Measurements from ENCODE around the gene CACNA2D2.

The CACNA2D2 gene

GRCh38 chr3:50321336-50322114, 181.9 kb downstream of the CACNA2D2 start (continued):
- no peak for TF ChIP-seq ZNF426 (tag by site-specific recombination; IDR thresholded peaks at IDR 0.05)
- no peak for TF ChIP-seq ZNF777 (tag by site-specific recombination; IDR thresholded peaks at IDR 0.05; ENCODE audit: borderline replicate concordance)
- no peak for TF ChIP-seq OSR2 (tag by site-specific recombination; IDR thresholded peaks at IDR 0.05)
- TF ChIP-seq KLF17 (tag by site-specific recombination; IDR thresholded peaks at IDR 0.05), result 0 out of 2 replicates have a peak, but pooled peaks have one; percentile 68
- peak; percentile 67 for TF ChIP-seq GLIS2 (tag by site-specific recombination; IDR thresholded peaks at IDR 0.05)
- TF ChIP-seq, protein P1, sequence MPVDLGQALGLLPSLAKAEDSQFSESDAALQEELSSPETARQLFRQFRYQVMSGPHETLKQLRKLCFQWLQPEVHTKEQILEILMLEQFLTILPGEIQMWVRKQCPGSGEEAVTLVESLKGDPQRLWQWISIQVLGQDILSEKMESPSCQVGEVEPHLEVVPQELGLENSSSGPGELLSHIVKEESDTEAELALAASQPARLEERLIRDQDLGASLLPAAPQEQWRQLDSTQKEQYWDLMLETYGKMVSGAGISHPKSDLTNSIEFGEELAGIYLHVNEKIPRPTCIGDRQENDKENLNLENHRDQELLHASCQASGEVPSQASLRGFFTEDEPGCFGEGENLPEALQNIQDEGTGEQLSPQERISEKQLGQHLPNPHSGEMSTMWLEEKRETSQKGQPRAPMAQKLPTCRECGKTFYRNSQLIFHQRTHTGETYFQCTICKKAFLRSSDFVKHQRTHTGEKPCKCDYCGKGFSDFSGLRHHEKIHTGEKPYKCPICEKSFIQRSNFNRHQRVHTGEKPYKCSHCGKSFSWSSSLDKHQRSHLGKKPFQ (tag by site-specific recombination; IDR thresholded peaks at IDR 0.05), result no peak
- no peak for TF ChIP-seq GLI2 (tag by site-specific recombination; IDR thresholded peaks at IDR 0.05; ENCODE audit: borderline replicate concordance, low read depth)
- no peak for TF ChIP-seq ZNF558 (tag by site-specific recombination; IDR thresholded peaks at IDR 0.05)
- TF ChIP-seq, protein P2, sequence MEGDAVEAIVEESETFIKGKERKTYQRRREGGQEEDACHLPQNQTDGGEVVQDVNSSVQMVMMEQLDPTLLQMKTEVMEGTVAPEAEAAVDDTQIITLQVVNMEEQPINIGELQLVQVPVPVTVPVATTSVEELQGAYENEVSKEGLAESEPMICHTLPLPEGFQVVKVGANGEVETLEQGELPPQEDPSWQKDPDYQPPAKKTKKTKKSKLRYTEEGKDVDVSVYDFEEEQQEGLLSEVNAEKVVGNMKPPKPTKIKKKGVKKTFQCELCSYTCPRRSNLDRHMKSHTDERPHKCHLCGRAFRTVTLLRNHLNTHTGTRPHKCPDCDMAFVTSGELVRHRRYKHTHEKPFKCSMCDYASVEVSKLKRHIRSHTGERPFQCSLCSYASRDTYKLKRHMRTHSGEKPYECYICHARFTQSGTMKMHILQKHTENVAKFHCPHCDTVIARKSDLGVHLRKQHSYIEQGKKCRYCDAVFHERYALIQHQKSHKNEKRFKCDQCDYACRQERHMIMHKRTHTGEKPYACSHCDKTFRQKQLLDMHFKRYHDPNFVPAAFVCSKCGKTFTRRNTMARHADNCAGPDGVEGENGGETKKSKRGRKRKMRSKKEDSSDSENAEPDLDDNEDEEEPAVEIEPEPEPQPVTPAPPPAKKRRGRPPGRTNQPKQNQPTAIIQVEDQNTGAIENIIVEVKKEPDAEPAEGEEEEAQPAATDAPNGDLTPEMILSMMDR (tag by site-specific recombination; IDR thresholded peaks at IDR 0.05), result peak; percentile 65
- no peak for TF ChIP-seq ZNF366 (tag by site-specific recombination; conservative IDR thresholded peaks at IDR 0.05)
- TF ChIP-seq ZNF23 (tag by site-specific recombination; IDR thresholded peaks at IDR 0.05; ENCODE audit: borderline replicate concordance), result no peak
- TF ChIP-seq ZFP69B (tag by site-specific recombination; IDR thresholded peaks at IDR 0.05), result peak; percentile 100
- TF ChIP-seq INSM2 (tag by site-specific recombination; IDR thresholded peaks at IDR 0.05), result no peak
- TF ChIP-seq, protein P3, sequence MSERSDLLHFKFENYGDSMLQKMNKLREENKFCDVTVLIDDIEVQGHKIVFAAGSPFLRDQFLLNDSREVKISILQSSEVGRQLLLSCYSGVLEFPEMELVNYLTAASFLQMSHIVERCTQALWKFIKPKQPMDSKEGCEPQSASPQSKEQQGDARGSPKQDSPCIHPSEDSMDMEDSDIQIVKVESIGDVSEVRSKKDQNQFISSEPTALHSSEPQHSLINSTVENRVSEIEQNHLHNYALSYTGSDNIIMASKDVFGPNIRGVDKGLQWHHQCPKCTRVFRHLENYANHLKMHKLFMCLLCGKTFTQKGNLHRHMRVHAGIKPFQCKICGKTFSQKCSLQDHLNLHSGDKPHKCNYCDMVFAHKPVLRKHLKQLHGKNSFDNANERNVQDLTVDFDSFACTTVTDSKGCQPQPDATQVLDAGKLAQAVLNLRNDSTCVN (tag by site-specific recombination; optimal IDR thresholded peaks at IDR 0.05), result peak; percentile 40
- peak; percentile 53; the same call in 1 of the 2 replicates for TF ChIP-seq ZNF2 (tag by site-specific recombination; IDR thresholded peaks at IDR 0.05)
- TF ChIP-seq ZBTB21 (tag by site-specific recombination; IDR thresholded peaks at IDR 0.05), result no peak
- no peak for TF ChIP-seq ZNF274 (IDR thresholded peaks at IDR 0.05; ENCODE audit: low read length)
- TF ChIP-seq ZNF274 (tag by site-specific recombination; IDR thresholded peaks at IDR 0.05; ENCODE audit: borderline replicate concordance), result no peak
- peak; percentile 50; the same call in 1 of the 2 replicates for TF ChIP-seq ZXDB (tag by site-specific recombination; IDR thresholded peaks at IDR 0.05)
- no peak for TF ChIP-seq ZBTB11 (tag by site-specific recombination; conservative IDR thresholded peaks at IDR 0.05; ENCODE audit: low read depth)

All from HEK293 (cell line).